ENCODE measurements around the gene RNF32.

Gene RNF32

DNA sequence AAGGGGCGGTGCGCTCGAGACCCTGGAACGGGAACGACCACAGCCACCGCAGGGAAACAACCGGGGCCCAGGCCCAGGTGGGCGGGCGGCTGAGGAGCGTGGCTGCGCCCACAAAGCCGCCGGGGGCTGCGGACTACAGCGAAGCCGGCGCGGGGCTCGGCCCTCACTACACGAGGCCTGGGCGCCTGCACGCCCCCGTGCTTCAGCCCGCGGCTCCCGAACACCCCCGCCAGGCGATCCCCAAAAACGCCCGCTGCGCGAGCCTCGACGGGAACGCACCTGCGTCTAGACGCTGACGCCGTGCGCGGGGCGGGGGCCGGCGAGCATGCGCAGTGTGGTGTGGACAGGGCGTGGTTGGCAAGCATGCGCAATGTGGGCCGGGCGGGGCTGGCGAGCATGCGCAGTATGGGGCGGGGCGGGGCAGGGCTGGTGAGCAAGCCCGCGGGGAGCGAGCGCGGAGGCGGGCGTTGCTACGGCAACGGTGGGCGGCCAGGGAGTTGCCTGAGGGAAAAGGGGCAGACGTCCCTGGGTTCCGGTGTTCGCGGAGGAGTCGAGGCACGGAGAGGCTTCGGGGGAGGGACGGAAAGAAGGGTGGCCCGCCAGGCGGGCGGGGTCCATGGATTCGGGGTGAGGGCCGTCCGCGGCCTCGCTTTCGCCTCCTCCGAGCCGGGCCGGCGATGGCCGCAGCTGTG, at the start of gene RNF32:
Gene RNF32, plus strand, starts transcription at position 518 of the 692 bp plus-strand sequence. CDS start 3,104 bp downstream, outside the sequence.
- DNase-seq = peak; percentile 77 to 88

GRCh38 chr7:156592155-156592884, 48.3 kb upstream of the RNF32 start:
- no peak for DNase-seq

DNA sequence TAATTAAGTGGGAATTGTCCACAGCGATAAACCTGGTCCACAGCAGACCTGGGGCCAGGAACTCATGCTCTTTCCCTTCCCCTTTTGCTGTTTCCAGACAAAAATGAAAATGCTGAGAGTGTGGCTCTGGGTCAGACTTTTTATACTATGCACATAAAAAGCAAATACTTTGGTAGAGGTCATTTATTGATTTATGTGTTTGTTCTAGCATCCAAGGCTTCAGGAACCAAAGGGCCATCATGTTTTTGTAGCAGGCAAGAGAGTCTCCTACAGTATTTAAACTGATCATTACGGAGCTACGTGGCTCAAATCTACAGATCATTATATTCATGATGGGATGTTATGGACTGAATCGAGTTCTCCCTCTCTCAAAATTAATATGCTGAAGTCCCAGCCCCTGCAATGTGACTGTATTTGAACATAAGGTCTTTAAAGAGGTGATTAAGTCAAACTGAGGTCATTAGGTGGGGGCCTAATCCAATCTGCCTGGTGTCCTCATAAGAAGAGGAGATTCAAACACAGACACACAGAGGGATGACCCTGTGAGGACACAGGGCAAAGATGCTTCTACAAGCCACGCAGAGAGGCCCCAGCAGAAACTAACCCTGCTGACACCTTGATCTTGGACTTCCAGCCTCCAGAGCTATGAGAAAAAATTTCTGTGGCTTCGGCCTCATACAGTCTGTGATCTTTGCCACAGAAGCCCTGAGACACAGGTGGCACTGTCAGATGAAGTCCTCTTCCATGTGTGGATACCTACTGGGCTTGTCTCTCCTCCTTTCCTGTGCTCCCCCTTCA, 46.1 kb upstream of the RNF32 start:
- no peak for DNase-seq

DNA sequence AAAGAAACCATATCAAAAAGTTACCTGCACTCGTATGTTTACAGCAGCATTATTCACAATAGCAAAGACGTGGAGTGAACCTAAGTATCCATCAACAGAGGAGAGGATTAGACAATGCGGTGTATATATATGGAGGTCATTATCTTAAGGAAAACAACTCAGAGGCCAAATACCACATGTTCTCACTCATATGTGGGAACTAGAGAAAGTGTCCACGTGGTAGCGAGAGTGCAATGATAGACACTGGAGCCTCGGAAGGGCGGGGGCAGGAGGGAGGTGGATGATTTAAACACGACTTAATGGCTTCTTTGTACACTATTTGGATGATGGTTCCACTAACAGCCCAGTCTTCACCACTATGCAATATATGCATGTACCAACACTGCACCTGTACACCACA, 40.1 kb upstream of the RNF32 start:
- DNase-seq = no peak

- DNase-seq = no peak
Observed at GRCh38 chr7:156602283-156602682, 38.3 kb upstream of the RNF32 start.

DNA sequence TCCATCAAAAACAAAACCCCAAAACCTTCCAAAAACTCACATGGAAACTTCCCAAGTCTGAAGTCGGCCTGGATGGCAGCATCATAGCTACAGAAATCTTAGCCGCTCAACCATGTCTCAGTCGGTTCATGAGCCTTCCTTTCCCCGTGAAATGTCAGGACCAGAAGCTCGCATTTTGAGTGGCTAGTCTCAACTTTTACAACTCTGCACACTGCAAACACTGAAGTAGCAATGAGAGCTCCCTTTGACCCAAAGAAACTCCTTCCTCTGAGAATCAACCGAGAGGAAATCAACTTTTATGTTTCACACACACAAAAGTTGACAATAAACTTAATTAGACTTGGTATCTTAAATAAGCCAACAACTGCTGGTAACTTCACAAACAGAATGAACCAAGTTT, 37.6 kb upstream of the RNF32 start:
- DNase-seq = no peak

DNA sequence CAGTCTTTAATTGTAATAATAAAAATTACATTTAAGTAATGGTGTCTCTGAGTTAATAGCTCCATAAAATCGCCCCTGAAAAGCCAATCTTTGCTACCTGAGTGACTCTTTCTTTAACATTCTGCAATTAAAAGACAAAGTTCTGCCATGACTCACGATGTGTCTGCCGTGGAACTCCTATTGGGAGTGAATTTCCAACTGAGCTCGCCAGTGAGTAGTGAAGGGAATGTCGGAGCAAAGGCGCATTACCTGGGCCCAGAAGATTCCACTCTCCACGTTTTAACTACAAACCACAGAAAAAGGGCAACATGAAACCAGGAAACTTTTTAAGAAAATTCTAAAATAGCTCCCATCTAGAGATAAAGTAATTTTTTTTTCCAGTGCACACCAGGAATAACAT, 36.9 kb upstream of the RNF32 start:
- no peak for DNase-seq

DNA sequence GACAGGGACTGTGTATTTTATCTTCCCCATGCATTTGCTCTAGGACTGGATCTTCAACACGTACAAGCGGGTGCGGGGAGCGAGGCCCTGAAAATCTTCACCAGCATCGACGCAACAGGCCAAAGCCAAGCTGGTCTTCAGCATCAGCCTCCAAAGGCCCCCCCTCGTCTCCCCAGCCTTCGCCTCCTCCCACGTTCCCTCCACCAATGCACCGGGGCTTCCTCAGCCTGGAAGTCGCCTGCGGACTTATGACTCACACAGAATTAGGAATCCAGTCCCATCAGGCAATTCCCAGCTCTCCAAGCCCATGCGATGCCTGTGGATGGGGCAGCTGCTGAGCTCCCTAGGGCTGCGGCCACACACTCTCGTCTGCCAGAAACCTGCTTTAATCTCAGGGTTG, 36.3 kb upstream of the RNF32 start:
- no peak for DNase-seq

- DNase-seq = no peak
Observed at GRCh38 chr7:156604836-156605695, 35.5 kb upstream of the RNF32 start.

DNA sequence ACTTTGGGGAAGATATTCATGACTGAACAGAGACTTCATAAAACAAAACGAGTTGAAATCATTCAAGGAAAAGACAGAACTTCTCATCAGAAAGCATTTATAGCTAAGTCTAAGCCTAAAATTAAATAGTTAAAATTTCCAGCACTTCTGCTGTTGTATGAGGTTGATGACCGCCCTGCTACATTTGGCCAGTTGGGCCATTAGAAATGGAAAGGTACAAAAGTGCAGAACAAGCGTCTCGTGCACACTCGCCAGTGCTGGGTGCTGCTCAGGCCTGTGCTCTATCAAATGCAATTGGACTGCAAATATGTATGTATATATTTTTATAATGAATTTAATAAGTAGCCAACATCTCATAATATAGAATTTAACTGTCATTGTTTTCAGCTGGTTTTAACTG, 34.4 kb upstream of the RNF32 start:
- DNase-seq = no peak

DNA sequence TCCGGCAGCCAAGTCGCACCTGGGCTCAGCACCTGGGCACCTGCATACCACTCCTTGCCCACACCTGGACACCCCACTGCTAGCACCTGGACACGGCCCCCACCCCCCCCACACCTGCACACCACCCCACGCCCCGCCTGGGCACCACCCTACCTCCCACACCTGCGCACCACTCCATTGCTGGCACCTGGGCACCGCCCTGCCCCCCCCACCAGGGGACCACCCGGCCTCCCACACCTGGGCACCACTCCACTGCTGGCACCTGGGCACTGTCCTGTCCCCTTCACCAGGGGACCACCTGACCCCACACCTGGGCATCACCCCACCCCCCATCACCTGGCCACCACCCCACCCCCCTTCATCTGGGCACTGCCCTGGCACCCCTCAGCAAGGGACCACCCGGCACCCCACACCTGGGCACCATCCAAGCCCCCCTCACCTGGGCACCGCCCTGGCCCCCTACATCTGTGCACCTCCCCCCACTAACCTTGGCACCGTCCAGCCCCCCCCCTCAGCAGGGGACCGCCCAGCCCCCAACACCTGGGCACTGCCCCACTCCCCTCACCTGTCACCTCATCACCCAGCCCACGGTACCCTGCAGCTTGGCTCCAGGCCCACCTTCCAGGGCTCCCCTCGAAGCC, 33.8 kb upstream of the RNF32 start:
- no peak for DNase-seq

GRCh38 chr7:156607332-156608172, 33.0 kb upstream of the RNF32 start:
- DNase-seq = no peak

GRCh38 chr7:156608173-156608478, 32.4 kb upstream of the RNF32 start:
- DNase-seq = no peak

- DNase-seq = no peak
Observed at GRCh38 chr7:156609010-156609877, 31.3 kb upstream of the RNF32 start.

DNA sequence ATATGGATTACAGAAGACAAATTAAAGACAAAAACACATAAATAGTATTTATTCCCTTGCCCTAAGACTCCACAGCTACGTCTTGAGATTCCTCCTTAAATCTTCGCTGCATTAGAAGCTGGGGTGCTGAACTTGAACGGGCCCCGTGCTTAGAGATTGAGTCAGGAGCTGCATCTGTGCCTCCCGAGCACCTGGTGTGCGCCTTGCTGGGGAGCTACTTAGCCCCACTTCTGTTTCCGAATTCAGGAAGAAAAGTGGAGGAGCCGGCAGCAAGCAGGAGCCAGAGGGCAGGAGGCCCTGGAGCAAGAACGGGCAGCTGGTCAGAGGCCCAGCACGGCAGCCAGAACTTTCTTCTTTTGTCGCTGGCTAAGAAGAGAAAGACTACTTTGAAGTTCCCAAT, 30.4 kb upstream of the RNF32 start:
- no peak for DNase-seq

DNA sequence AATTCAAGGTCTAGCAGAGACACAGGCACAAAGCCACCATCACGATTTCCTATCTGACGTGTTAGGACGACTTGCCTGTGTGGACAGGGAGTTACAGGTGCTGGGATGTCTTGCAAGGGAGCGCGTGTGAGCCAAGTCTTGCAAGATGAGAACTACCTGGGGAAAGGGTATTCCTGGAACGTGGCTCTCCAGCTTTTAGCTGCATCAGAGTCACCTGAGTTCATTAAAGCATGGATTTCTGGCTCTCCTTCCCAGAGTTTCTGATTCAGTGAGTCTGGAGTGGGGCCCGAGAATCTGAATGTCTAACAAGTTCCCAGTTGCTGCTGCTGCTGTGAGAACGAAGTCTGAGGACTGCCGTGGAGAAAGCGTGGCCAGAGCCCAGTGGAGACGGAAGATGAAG, 30.0 kb upstream of the RNF32 start:
- DNase-seq = no peak

DNA sequence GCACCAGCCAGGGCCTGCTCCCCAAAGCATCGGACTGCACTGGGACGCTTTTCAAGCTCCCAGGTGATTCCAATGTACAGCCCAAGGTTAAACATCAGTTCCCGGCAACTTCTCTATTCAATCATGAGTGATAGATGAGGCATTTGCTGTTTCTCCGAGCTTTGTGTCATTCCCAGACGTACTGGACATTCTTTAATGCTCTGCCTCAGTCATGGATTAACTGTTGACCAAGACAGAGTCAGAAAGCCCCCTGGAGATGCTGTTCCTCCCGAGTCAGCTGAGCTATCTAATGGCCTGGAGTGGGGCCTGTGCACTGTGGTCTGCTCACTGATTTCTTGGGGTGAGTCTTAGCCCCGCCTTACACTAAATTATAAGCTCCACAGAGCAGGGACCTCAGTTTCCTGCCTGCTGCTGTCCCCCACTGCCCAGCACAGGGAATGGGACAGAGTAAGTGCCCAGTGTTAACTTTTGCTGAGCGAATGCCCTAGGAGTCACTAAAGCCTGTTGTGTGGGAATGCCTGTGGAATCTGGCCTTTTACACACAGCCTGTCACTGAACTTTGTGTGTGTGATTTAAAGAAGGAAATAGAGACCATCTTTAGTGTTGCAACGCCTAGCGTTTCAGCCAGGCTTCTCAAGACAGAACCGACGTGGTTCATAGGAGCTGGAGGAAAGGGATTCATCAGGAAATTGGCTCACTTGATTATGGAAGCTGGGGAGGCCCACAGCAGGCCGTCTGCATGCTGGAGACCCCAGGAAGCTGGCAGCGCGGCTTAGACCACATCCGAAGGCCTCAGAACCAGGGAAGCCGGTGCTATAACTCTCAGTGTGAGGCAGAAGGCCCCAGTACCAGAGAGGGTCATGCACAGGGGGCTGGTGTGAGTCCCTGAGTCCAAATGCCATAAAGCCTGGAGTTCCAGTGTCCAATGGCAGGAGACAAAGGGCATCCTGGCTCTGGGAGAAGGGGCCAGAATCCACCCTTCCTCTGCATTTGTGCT, 29.3 kb upstream of the RNF32 start:
- no peak for DNase-seq

- DNase-seq = no peak
Observed at GRCh38 chr7:156612930-156613329, 27.6 kb upstream of the RNF32 start.

Data from SHP77 (cell line).